Adrenal gland (tissue), 12 donors: Measurements from ENCODE around the gene PRL. TPM values are rescaled to one million over a fixed set of nuclear protein-coding genes. Genes with fewer than 3 reads are reported as not detected.

Experiments used
- DNase-seq, 7 donors: peaks; one replicate each; pipeline ENCODE4 v3.0.0-alpha.2; 2019 to 2020
- H3K27ac ChIP-seq, 5 donors: fragments of 200-600 bp; sonication (generic) in 4 of 5; 1 replicate in 3 of 5; 2 replicates in 2 of 5; pipeline versions ENCODE4 v1.5.1 to v1.8.0; 2016 to 2020; ENCODE audit warnings: mild to moderate bottlenecking in 1 of 5
- H3K27me3 ChIP-seq: fragments of 200-600 bp; 2 replicates; pipeline ENCODE4 v1.8.0; 2021
- H3K36me3 ChIP-seq, 2 donors: fragments of 200-600 bp; replicated peaks in 1 of 2; 1 replicate in 1 of 2; 2 replicates in 1 of 2; pipeline versions ENCODE4 v1.5.1 to v1.8.0; 2018 to 2022
- H3K4me1 ChIP-seq, 2 donors: fragments of 200-600 bp; replicated peaks in 1 of 2; 1 replicate in 1 of 2; 2 replicates in 1 of 2; pipeline versions ENCODE4 v1.5.1 to v1.8.0; 2018 to 2021
- H3K4me3 ChIP-seq, 4 donors: fragments of 200-600 bp; sonication (generic) in 3 of 4; one replicate each; pipeline ENCODE4 v1.5.1; 2016 to 2018
- H3K9me3 ChIP-seq, 3 donors: fragments of 200-600 bp; sonication (generic) in 1 of 3; replicated peaks in 1 of 3; 1 replicate in 2 of 3; 2 replicates in 1 of 3; pipeline versions ENCODE4 v1.5.1 to v1.8.0; 2016 to 2021
- POLR2A ChIP-seq, 2 donors: fragments of 450-650 bp; IDR thresholded peaks; one replicate each; pipeline ENCODE4 v1.6.1; 2017; ENCODE audit warnings: antibody characterized with exemption in 2 of 2, mild to moderate bottlenecking in 2 of 2, moderate library complexity in 1 of 2
- WGBS, 4 donors: extraction: QIAGEN DNeasy Blood & Tissue Kit in 2 of 4; methylation state at CpG; one replicate each; pipeline versions ENCODE4 v1.1.5 to v1.1.7; 2013 to 2017; 5-methylcytosine and 5-hydroxymethylcytosine counted together
- intact Hi-C, 2 donors: fragments of 100-400 bp; cut with DNase I; formaldehyde crosslinking; loops; one replicate each; pipeline versions ENCODE4 v1.14.1 to v1.15.0; 2022 to 2023
- polyA plus RNA-seq, 3 donors: library from polyadenylated mRNA; stranded (reverse); fragments of 200-250 nt in 2 of 3; fragments of 350-450 nt in 1 of 3; fragmentation: Illumina TruSeq in 1 of 3; extraction: RNeasy Lipid Tissue Mini Kit (QIAGEN cat#74804) in 1 of 3; gene quantifications; one replicate each; pipeline ENCODE4 v1.2.3, GENCODE V29; 2013 to 2014
- total RNA-seq, 9 donors: library from RNA; depleted of rRNA in 4 of 9; stranded (reverse); fragments of >200 nt in 4 of 9; fragments of 120-200 nt in 1 of 9; fragmentation: NEBNext Ultra II Directional in 1 of 9; extraction: Animal tissue kit (Norgen Biotek cat#: 25700) in 1 of 9; gene quantifications; one replicate each; pipeline versions ENCODE4 v1.1.0 to v1.2.4, GENCODE V29; 2013 to 2023
- TF ChIP-seq, protein P1 (sequence below), 6 experiments: fragments of 450-650 bp in 4 of 6; fragments of 200-600 bp in 2 of 6; sonication (generic) in 1 of 6; IDR thresholded peaks; 1 replicate in 5 of 6; 2 replicates in 1 of 6; pipeline versions ENCODE4 v1.5.1 to v1.8.0; 2016 to 2021; ENCODE audit warnings: antibody characterized with exemption in 6 of 6, mild to moderate bottlenecking in 2 of 6, moderate library complexity in 1 of 6
- donor health status: healthy with polysubstance abuse.
- donor health status: Bipolar disorder and iron deficiency.
- donor health status: DM: yes; HTN: yes; CAD: no.
- donor health status: DM: no; HTN: no; CAD: no.
- donor health status: DM: no; HTN: no; CAD: no.
- donor health status: DM: yes; HTN: yes; CAD: no.

PRL gene
- total and polyA plus RNA-seq, 12 donors = 0.06 TPM; not detected in 11

DNA sequence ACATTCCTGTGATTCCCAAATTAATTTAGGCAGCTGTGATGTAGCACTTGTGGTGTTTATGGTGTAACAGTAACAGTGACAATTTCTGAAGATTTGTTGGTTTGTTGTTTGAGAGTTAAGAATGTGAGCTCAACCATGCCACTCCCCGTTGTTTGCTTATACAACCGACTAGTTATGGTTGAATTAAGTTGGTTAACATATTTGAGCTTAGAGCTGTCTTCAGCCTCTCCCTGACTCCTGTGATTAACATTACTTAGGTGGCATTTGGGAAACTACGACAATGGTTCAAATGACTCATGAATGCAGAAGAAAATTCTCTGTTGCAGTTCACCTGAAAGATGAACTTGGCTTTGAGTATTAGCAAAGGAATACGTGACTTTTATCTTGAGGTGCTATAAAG is 35.9 kb upstream of the PRL start:
- no peaks in the 10 kb centered on the region for H3K9me3 ChIP-seq
- intact Hi-C loops = no loop called here

DNA sequence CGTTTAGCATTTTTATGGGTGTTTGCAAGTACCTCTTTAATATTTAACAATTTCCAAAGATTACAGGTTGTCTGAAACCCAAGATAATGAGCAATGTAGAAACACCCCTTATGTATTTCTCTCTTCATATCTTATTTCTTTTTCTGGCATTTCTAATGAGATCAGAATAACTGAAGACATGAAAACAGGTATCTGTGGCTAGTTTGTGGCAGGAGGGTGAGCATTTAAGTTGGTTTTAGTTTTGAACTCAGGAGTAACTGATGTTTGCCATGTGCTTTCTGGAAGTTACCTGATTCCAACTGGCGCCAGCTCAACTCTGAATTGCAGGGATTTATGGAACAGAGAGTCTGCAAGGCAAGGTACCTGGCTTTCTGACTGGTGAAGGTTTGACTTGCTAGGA is 35.4 kb upstream of the PRL start:
- no peak overlapping the region for H3K27ac ChIP-seq
- no peaks in the 10 kb centered on the region for H3K36me3 ChIP-seq
- no peak for DNase-seq
- H3K4me1 ChIP-seq = no peaks in the 10 kb centered on the region
- intact Hi-C loops = no loop called here
- 77 to 95% (median 89%) methylated on average over 2 of the region's 2 CpGs for WGBS, 4 donors
- TF ChIP-seq POLR2A (IDR thresholded peaks at IDR 0.05) = no peak
- TF ChIP-seq, protein P1, sequence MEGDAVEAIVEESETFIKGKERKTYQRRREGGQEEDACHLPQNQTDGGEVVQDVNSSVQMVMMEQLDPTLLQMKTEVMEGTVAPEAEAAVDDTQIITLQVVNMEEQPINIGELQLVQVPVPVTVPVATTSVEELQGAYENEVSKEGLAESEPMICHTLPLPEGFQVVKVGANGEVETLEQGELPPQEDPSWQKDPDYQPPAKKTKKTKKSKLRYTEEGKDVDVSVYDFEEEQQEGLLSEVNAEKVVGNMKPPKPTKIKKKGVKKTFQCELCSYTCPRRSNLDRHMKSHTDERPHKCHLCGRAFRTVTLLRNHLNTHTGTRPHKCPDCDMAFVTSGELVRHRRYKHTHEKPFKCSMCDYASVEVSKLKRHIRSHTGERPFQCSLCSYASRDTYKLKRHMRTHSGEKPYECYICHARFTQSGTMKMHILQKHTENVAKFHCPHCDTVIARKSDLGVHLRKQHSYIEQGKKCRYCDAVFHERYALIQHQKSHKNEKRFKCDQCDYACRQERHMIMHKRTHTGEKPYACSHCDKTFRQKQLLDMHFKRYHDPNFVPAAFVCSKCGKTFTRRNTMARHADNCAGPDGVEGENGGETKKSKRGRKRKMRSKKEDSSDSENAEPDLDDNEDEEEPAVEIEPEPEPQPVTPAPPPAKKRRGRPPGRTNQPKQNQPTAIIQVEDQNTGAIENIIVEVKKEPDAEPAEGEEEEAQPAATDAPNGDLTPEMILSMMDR (IDR thresholded peaks at IDR 0.05) = no peak
- no peaks in the 10 kb centered on the region for H3K27me3 ChIP-seq
- H3K9me3 ChIP-seq = no peaks in the 10 kb centered on the region
- H3K4me3 ChIP-seq = no peak overlapping the region

More for the DNA sequence above, 35.9 kb upstream of the PRL start:
- 70 to 82% (median 75%) methylated on average over 4 of the region's 4 CpGs for WGBS, 4 donors
- H3K27me3 ChIP-seq = no peaks in the 10 kb centered on the region
- no peak for TF ChIP-seq POLR2A (IDR thresholded peaks at IDR 0.05)
- TF ChIP-seq, protein P1 (IDR thresholded peaks at IDR 0.05) = no peak
- no peaks in the 10 kb centered on the region for H3K4me1 ChIP-seq
- no peak for DNase-seq
- no peaks in the 10 kb centered on the region for H3K36me3 ChIP-seq
- H3K4me3 ChIP-seq = no peak overlapping the region
- no peak overlapping the region for H3K27ac ChIP-seq

DNA sequence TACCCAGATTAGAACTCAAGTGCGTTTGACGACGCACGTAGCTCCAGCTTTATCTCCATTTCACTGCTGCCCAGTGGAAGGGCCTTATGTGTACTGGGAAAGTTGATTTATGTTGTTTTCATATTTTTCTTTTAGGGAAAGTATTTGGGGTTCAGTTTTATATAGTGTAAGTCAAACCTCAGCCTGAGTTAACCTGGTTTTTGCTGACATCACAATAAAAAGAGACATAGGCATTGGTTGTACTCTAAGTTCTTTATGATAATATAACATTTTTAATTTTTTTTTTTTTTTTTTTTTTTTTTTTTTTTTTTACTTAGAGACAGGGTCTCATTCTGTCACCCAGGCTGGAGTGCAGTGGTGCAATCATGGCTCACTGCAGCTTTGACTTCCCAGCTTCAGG is 34.1 kb upstream of the PRL start:
- no peak for DNase-seq
- TF ChIP-seq, protein P1 (IDR thresholded peaks at IDR 0.05) = no peak
- TF ChIP-seq POLR2A (IDR thresholded peaks at IDR 0.05) = no peak
- Histone ChIP-seq H3K4me1 (no peaks in the 10 kb centered on the region), H3K27me3 (no peaks in the 10 kb centered on the region), H3K9me3 (no peaks in the 10 kb centered on the region), H3K27ac (no peak overlapping the region), H3K4me3 (no peak overlapping the region), H3K36me3 (no peaks in the 10 kb centered on the region)
- WGBS, 4 donors = 93 to 98% (median 97%) methylated on average over 4 of the region's 4 CpGs
- intact Hi-C loops = no loop called here

DNA sequence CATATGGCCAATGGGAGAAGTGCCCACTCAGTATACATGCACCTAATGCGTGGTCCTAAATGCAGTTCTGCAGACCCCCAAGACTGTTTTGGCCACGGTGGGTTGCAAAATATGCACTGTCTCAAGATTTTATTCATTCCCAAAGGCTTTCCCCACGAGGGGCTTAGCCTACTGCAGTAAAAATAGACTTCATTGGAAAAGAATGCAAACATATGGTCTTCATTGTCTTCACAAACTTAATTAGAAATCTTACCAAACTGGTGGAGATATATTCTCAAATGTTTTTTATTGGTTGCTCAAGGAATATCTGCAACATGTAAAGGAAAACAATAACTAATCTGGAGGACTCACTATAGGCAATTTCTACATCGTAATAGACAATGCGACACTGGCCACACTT is 31.6 kb upstream of the PRL start:
- TF ChIP-seq, protein P1 (IDR thresholded peaks at IDR 0.05) = no peak
- TF ChIP-seq POLR2A (IDR thresholded peaks at IDR 0.05) = no peak
- 79 to 83% (median 80%) methylated on average over 5 of the region's 5 CpGs for WGBS, 4 donors
- Histone ChIP-seq H3K36me3 (no peaks in the 10 kb centered on the region), H3K4me3 (no peak overlapping the region), H3K27me3 (no peaks in the 10 kb centered on the region), H3K9me3 (no peaks in the 10 kb centered on the region), H3K27ac (no peak overlapping the region), H3K4me1 (no peaks in the 10 kb centered on the region)
- intact Hi-C loops = no loop called here
- DNase-seq = no peak
